GM21825 (cell line): ENCODE data around the gene CFAP43.

Source experiments
- ATAC-seq: cut with Tn5 transposase; IDR thresholded peaks from one replicate; pipeline ENCODE4 v1.9.1; 2021; ENCODE audit warnings: mild to moderate bottlenecking, moderate library complexity; ENCODE audit not compliant: unreplicated experiment

Gene CFAP43

GRCh38 chr10:104231784-104232612 is at the start of gene CFAP43:
CFAP43 (minus strand) TSS chr10:104232364; CDS start chr10:104232246, 118 bp downstream.
- ATAC-seq, result peak; percentile 100

DNA sequence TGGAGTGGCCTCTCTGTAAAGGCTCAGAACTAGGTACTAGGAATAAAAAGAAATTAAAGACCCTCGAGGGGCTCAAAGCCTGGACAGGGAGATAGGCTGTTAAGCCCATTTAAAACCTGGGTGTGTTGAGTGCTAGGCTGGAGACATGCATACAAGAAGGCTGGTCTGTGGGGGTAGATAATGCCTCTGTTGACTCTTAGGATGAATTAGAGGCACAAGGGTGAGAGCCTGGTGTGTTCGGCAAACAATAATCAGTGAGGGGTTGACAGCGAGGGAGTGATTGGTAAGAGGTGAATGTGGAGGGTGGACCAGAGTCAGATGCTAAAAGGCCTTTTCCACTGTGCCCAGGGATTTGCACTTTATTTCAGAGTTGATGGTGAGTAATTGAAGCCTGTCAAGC is 49.5 kb upstream of the CFAP43 start:
- no peak for ATAC-seq

DNA sequence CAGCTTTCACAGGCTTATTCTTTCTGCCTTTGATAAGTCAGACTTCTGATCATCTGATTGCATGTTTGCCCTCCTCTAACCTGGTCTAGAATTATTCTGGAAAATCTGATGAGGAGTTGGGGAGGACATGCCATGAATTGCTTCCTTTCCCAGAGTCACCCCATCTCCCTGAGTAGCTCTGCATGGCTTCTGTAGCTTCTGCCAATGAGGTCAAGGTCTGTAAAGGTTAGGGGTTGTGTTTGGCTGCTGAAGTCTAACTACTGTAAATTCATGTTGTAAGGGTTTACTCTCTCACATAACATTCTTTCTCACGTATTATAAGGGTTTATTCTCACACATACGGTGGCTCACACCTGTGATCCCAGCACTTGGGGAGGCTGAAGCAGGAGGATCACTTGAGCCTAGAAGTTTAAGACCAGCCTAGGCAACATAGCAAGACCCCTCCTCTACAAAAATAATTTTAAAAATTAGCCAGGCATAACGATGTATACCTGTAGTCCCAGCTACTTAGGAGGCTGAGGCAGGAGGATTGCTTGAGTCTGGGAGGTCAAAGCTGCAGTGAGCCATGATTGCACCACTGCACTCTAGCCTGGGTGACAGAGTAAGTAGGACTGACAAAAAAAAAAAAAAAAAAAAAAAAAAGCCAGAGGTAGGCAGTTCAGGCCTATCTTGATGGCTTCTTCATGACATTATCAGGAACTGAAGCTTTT is 47.5 kb upstream of the CFAP43 start:
- no peak for ATAC-seq

DNA sequence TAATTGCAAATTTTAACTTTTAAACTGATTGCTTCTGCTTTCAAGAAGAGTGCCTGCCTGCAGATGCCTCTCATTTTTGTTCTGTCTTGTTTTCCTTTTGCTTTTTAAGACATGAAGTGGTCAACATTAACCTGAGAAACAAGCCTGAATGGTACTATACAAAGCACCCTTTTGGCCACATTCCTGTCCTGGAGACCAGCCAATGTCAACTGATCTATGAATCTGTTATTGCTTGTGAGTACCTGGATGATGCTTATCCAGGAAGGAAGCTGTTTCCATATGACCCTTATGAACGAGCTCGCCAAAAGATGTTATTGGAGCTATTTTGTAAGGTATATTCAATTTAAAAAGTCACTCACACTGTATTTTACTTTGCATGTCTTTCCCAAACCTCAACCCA is 45.6 kb upstream of the CFAP43 start:
- no peak for ATAC-seq

GRCh38 chr10:104276192-104276591 is 44.0 kb upstream of the CFAP43 start:
- ATAC-seq, result no peak

- peak; percentile 81 for ATAC-seq
Measured at GRCh38 chr10:104274762-104275721, 42.9 kb upstream of the CFAP43 start.

DNA sequence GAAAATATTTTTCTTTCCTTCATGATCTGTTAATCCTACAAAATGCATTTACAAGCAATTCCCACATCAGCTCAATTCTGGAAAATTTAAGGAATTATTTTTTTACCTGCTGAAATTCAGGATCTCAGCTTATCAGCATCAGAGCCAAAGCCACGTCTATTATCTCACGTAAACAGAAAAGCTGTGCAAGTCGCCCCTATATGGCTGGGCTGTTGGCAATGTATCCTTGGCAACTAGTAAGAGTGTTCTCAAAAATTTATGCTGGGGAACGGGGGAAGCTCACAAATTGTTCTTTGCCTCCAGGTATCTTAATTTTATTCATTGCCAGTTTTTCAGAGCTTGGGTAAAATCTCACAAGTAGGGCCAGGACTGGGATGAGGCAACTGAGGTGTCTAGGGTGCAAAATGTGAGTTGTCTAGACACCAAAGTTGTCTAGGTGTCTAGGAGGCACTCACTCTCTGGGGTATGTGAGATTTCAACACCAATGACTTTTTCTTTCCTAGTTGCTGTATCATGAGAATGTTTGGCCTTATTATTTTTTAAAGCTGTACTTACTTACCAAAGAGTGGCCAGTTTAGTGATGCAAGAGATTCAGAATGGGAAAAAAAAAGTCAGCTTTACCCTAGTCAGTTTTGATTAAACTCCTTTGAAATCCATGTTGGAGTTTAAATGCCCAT is 41.9 kb upstream of the CFAP43 start:
- no peak for ATAC-seq

GRCh38 chr10:104273286-104273685 is 41.1 kb upstream of the CFAP43 start:
- no peak for ATAC-seq

DNA sequence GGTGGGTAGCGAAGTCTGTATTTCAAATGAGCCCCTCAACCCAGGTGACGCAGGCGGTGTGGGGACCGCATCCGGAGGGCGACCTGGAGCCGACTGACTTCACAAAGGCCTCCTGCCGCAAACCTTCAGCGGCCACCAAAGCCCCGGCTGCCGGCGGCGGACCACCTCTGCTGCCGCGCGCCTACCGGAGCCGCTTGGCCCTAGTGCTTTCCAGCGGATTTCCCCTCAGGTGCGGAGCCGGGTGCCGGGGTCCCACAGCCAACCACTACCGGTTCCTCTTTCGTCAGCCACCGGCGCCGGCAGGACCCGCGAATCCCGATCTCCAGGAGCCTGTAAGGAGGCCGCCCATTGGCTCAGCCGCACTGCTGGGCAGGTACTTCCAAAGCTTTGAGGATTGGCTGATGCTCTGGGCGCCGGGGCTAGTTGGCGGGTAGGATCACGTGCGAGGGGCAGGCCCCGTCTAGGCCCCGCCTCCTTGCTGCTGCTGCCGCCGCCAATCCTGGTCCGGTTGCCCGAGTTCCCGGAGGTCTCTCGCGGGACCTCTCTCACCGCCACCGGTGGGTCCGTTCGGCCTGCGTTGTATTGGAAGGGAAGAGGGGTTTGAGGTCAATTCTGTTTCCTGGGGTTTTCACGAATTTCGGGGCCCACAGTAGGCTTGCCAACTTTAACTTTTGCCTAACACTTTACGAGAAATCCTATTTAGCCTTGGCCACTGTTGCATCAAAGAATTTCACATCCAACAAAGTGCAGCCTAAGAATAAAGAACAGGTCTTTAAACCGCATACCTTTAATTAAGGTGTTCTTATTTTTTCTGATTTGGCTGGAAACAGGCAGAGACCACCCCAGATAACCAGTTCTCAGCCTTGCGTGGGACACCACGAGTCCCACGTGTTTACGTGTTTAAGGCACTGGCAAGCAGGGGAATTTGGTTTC is 36.8 kb upstream of the CFAP43 start, which contains the start of gene GSTO2:
GSTO2 (plus strand) TSS at position 472 of the 933 bp plus-strand sequence. CDS start 5,732 bp downstream, outside the sequence.
- peak; percentile 98 for ATAC-seq

DNA sequence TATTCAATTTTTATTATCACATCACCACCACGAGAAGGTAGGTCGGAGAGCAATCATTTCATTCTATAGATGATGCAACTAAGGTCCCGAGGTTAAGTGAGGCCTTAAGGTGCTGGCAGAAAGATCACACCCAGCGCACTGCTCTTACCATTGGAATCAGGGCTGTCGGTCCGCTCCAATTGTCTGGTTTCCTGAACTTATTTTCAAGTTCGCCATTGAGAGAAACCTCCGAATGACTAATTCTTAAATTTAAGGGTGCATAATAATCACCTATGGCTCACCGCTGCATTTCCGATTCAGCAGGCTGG is 36.2 kb upstream of the CFAP43 start:
- ATAC-seq, result no peak

DNA sequence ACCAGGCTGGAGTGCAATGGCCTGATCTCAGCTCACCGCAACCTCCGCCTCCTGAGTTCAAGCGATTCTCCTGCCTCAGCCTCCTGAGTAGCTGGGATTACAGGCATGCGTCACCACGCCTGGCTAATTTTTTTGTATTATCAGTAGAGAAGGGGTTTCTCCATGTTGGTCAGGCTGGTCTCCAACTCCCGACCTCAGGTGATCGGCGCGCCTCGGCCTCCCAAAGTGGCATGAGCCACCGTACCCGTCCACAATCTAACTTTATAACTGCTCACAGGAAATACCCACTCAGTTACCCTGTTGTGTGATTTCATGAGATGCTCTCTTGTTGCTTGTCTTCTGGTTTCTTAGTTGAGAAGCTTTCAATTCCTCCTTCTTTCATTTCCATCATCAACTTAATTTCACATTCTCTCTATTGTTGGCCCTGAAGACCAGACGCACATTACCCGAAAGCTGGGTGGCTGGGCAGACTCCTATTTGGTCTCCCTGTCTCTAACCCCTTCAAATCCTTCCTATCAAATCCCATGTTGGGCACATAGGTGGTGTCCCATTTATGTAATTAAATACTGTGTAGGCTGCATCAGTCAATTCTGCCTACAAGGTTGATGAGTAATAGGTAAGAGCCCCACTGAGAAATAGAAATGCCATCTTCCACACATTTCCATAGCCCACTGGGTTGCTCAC is 35.7 kb upstream of the CFAP43 start:
- no peak for ATAC-seq

DNA sequence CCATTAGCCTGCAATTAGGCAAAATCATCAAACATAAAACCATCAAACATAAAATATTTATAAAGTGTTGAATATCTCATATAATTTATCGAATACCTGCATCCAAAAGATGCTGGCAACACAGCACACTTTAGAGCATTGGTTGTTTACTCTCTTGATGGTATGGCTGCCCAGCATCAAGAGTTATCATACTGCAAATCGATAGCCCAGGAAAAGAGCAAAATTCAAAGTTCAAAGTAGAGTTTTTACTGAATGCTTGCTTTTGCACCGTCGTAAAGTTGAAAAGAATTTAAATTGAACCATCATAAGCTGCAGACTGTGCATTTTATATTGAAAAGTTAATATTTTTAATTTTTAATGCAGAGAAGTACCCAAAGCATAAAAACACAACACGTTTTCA is 32.6 kb upstream of the CFAP43 start:
- no peak for ATAC-seq

DNA sequence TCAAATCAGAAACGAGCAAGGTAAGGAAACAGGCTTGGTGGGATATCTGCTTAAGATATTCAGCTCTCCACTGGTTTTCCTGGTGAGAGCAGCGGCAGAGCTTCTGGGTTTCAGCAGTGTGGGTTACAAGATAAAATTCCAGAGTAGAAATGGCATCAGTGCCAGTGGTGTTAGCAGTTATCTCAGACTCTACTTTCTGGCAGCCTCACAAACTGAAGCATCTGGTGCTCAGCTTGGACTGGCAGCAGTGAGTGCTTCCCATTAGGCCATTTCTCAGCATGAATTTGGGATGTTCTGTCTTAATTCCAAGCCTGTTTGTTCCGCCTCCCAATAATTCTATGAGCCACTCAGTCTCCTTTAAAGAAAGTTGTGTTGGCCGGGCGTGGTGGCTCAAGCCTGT is 29.9 kb upstream of the CFAP43 start:
- ATAC-seq, result no peak

DNA sequence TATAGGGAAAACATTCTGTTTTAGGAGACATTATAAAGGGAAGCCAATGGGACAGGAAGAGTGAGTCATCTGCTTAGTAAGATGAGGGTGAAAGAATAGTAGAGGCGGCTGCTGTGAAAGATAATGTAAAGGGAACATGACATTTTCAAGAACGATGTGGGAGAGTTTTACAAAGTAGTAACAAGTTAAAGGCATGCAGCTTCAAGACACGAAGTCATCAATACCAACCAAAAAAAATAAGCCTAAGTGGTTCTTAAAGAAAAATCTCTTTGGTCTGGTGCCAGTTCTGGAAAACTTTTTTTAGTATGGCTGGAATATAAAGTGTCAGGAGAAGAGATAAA is 28.6 kb upstream of the CFAP43 start:
- no peak for ATAC-seq

DNA sequence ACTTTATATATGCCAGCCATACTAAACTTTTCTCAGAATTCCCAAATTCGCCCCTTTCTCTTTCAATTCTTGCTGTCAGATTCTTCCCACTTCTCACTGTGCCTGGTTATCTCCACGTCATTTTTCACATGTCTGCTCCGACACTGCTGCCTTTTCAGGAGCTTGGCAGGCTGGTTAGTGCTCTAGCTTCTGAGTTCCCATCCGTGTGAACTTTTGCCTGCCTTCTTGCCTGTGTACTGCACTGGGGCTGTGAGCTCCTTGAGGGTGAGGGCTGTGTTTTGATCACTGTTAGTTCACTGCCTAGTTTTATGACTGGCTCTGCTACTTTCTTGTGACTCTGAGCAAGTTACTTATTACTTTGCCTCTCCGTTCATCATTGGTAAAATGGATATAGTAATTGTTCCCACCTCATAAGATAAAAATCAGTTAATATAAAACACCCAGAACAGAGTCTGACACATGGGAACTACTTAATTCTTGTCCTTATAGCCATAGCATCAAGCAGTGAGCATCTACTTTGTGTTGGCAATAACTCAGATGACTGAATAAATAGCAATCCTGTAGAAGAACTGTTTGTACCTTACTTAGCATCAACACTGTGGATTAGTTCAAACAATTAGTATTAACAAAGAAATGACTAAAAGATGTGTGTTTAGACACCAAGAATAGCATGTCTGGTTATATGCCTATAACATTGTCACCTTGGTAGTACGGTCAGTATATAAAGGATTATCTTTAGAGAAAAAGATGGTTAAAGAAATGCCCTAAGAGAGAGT is 28.0 kb upstream of the CFAP43 start:
- no peak for ATAC-seq

DNA sequence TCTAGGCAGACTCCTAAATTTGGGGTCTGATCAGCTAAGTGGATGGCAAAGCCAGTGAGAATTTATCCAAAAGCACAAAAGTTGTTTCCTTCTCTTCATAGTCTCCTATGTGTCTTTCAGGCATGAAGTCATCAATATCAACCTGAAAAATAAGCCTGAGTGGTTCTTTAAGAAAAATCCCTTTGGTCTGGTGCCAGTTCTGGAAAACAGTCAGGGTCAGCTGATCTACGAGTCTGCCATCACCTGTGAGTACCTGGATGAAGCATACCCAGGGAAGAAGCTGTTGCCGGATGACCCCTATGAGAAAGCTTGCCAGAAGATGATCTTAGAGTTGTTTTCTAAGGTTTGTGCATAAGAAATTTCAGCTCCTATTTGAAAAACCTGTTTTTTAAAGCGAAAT is 27.3 kb upstream of the CFAP43 start:
- no peak for ATAC-seq

GRCh38 chr10:104258209-104258608 is 26.0 kb upstream of the CFAP43 start:
- no peak for ATAC-seq

- ATAC-seq, result no peak
Measured at GRCh38 chr10:104257235-104257634, 25.1 kb upstream of the CFAP43 start.
